SHP77 treated with DMSO at 0.1 percent for 48 hours (cell line): ENCODE data around the gene LSP1.
"Not testable (repeated sequence)": the region's sequence is repeated elsewhere in the genome, so short reads cannot be mapped to it uniquely, and the experiment has no call there.

ENCODE experiments used
- DNase-seq: peaks from one replicate; lab custom pipeline; 2025; lab: John Stamatoyannopoulos, UW

The LSP1 gene

DNA sequence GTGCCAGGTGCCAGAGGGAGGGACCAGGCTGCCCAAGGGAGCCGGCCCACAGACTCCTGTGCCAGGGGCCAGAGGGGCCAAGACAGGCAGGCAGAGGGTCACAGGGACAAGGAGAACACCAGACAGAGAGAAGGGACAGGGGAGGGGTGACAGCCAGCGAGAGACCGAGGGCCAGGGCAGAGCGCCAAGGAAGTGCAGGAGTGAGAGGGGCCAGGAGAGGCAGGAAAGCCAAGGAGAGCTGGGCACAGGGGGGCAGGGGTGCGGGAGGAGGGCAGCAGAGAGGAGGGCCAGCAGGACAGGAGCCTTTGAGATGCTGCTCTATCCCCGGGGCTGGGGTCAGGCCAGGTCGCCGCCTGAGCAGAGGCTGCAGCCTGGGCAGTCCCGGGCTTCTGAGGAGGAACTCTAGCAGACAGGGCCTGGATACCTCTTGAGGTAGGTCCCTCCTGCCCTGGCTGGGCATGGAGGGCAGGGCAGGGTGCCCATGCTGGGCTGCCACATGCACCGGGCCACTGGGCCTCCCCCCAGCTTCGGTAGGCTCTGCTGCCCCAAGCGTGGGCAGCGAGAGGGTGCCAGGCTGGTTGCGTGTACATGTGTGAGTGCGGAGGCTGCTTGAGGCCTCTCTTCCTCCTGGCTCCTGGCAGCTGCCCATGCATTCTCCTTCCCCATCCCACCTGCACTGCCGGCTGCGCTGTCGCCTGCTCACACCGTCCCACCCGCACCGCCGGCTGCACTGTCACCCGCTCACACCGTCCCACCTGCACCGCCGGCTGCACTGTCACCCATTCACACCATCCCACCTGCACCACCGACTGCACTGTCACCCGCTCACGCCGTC is 12.2 kb downstream of the LSP1 start:
- DNase-seq: no peak

DNA sequence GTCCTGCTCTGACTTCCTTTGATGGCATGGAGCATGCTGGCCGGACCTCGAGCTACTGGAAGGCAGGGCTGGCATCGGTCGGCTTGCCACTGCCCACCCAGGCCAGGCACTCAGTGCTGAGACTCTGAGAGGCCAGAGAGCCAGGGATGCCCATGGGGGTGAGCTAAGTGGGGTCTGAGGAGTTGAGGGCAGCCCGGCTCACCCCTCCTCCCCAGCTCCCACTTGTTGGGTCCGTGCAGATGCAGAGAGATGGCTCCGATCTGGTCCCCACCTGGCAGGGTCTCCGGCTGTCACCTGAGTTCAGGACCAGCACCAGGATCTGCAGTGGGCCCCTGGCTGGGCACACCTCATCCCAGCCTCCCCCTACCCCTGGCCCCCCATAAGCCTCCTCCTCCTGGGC is 13.3 kb downstream of the LSP1 start:
- DNase-seq: no peak

DNA sequence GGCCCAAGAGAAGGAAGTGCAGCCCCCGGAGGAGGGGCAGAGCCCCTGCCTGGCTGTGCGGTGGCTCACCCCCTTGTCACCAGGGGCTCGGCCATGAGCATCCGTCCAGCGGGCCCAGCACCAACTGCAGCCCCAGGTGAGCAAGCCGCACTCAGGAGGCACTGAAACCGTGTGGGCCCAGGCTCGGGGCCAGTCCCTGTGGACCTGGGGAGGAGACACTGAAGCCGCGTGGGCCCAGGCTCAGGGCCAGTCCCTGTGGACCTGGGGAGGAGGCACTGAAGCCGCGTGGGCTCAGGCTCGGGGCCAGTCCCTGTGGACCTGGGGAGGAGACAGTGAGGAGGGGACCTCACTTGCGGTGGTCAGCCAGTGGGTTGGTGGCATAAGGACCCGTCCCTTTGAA is 13.9 kb downstream of the LSP1 start:
- no peak for DNase-seq

DNA sequence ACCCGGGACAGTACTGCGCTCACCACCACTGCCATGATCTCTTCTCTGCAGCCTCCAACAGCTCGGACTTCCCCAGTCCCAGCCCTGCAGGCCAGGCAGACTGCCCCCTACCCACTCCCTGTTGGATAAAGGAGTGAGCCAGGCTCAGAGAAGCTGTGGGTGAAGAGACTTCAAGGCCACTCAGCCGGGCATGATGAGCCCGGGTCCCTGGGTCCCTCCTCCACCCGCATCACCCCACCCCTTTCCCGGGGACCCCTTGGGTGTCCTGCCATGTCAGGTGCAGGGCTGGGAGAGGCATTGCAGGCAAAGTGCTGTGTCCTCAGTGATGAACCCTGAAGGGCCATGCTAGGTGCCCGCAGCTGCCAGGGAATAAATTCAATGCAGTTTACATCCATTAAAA is 14.5 kb downstream of the LSP1 start:
- no peak for DNase-seq

DNA sequence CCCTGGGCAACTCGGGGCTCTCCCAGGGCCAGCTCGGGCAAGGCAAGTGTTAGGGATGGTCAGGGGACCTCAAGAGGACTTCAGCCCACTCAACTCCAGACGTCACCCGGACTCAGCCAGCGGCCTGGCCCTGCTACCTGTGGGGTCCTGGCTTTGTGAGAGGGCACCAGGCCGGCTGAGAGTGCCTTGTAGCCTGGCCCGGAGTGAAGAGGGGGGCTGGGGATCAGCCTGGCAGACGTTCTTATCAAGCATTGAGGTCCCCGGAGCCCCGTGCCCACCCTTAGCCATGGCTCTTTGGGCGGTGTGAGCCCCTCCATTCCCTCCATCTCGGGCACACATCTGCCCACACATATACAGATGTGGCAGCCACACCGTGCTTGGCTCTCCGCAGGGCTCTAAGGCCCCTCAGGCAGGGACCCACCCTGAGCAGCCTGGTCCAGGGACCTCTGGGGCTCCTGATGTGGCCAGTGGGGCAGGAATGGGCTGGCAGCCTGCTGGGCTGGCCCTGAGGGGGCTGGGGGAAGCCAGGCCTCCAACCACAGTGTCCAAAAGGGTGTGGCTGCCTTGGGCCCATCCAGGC is 15.3 kb downstream of the LSP1 start:
- DNase-seq: no peak

DNA sequence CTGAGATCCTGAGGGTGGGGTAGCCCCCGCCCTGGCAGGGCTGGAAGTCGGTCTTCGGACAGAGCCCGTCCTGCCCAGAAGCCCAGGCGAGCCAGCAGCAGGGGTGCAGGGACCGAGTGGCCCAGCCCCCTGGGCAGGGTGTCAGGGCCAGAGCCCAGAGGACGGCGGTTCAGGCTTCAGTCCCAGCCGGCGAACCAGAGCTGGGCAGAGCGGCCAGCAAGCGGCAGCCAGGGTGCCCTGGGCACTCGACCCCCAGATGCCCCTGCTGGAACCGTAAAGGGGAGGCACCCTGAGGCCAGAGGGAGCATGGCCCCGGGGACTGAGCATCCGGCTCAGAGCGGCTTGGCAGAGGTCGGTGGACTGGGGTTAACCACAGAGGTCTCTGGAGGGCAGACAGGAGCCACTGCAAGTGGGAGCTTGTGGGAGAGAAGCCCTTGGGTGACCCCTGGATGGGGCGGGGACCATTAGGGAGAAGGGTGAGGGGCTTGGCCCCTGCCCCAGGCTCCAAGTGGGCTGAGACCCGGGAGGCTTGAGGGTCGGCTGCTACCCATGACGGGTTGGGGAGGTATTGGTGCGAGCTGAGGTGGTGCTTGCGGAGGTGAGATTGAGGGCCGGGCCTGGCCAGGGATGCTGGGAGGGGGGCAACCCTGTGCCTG is 15.9 kb downstream of the LSP1 start:
- DNase-seq: no peak

DNA sequence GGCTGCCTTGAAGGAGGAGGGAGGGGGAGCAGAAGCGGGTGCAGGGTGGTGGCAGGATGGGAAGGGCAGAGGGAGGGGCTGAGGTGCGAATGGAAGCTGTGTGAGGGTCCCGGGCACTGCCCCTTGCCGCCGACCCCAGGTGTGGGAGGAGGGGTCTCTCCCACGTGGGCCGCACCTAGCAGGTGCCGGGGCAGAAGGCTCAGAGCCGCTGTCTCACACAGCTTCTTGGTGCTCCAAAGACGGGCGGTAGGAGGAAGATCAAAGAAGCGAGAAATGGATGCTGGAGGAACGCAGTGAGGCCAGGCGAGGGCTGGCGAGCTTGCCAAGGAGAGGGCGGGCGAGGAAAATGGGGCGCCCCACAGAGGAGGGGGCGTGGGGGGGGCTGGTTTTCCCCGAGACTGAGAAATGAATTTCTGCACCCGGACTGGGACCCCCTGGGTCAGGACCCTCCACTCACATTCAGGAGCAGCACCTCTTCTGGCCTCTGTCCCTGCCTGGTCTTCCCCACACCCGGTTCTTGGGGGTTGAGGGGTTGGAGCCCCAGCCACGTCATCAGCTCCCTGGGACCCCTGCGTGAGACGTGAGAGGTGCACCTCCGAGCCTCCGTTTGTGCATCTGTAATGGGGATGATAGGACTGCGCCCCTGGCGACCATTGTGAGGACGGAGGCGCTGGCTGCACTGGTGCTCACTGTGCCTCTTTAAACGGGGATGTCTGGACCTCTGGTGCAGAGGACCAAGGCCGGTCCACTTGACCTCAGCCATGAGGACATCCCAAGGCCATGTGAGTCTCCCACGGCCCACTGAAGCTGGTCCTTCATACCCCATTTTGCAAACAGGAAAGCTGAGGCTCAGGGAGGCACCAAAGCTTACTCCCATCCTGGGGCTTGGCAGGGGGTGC is 16.8 kb downstream of the LSP1 start:
- no peak for DNase-seq

DNA sequence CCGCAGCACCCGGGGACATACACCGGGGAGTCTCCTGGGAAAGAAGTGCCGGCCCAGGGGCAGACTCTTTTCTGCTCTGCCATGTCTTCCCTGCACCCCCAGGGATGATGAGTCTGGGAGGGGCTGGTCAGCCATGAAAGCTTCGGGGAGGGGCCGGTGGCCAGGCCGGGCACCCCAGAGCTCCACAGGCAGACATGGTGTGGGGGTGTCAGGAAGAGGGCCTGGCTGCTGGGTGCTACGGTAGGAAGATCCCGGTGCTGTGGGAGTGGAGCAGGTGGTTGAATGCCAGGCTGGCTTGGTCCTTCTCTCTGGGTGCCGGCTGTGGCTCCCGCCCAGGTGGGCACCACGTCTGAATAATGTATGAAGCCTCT is 17.4 kb downstream of the LSP1 start:
- no peak for DNase-seq

DNA sequence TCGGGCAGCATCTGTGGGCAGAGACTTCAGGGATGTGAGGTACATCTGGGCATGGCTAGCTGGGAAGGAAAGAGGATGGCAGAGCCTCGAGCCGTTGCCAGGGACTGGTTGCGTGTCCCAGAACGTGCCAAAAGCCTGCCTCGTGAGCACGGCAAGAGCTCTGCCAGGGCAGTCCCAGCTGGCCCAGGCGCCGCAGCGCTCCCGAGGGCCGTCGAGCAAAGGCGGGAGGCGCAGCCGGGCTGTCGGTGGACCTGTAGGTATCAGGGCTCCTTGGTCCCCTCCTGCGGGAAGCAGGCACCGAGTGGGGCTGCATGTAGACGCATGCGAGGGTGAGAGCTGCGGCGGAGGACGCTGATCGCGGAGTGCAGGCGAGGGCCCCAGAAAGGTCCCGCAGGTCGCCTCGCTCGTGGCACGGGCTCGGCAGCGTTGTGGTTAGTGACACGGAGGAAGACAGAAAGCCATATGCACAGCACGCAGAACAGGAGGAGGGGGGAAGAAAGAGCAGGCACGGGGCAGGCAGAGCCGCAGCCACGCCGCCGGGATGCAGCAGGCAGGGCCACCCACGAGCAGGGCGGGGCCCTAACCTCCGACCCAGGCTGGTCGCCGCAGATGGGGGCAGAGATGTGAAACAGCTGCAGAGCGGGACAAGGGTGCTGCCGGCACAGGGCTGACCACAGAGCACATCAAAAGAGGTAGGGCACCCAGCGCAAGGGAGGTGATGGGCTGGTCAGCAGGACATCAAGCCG is 18.0 kb downstream of the LSP1 start:
- no peak for DNase-seq

DNA sequence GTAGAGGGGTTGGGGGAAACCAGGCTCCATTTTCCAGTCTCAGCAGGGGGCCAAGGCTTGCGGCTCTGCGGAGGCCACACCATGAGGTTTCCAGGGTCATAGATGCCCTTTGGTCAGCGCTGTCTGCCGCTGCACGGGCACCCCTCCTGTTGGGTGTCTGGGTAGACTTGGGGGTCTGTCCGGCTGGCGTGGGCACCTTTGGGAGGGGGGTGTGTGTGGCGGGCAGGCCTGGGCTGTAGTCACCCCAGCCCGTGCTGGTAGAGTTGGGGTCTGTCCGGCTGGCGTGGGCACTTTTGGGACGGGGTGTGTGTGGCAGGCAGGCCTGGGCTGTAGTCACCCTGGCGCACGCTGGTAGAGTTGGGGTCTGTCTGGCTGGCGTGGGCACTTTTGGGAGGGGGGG is 18.6 kb downstream of the LSP1 start:
- no peak for DNase-seq

DNA sequence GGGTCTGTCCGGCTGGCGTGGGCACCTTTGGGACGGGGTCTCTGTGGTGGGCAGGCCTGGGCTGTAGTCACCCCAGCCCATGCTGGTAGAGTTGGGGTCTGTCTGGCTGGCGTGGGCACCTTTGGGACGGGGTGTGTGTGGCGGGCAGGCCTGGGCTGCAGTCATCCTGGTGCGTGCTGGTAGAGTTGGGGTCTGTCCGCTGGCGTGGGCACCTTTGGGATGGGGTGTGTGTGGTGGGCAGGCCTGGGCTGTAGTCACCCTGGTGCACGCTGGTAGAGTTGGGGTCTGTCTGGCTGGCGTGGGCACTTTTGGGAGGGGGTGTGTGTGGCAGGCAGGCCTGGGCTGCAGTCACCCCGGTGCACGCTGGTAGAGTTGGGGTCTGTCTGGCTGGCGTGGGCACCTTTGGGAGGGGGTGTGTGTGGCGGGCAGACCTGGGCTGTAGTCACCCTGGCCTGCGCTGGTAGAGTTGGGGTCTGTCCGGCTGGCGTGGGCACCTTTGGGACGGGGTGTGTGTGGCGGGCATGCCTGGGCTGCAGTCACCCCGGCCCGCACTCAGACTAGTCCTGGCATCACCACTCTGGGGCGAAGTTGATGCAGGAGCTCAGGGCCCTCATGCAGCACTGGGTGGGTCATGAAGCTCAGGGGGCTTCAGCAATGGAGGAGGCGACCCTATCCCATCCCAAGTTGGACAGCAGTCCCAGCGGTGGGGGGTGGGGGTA is 19.5 kb downstream of the LSP1 start:
- no peak for DNase-seq

DNA sequence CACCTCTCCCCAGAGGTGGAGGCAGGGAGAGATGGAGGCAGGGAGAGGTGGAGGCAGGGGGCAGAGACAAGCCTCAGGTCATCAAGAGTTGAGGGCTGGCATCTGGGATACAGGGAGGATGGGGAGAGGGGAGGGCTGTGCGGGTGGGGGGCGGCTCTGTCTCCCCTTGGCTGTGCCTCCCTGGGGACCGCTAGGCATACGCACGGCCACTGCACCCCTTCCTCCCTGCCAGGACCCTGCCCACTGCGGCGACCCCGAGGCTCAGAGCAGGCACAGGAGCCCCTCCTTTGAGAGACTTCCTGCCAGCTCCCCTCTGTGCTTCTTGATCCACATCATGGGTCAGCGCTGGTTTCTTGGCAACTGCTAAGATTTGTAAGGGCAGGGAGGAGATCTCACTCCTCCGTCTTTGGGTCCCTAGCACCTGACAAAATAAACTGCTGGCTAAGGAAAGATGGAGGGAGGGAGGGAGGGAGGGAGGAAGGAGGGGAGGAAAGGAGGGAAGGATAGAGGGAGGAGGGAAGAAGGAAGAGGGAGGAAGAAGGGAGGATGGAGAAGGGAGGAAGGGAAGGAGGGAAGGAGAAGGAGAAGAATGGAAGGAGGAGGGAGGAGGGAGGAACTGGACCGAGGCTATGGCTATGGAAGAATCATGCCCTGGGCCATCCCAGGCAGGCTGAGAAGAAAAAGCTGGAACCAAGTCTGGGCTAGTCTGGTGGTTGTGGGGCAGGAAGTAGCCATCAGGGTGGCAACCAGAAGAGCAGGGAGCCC is 20.3 kb downstream of the LSP1 start:
- no peak for DNase-seq

DNA sequence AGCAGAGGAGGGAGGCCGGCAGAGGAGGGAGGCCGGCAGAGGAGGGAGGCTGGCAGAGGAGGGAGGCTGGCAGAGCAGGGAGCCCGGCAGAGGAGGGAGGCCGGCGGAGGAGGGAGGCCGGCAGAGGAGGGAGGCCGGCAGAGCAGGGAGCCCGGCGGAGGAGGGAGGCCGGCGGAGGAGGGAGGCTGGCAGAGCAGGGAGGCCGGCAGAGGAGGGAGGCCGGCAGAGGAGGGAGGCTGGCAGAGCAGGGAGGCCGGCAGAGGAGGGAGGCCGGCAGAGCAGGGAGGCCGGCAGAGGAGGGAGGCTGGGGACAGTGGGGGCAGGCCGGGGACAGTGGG is 20.9 kb downstream of the LSP1 start:
- DNase-seq: not testable (repeated sequence)

DNA sequence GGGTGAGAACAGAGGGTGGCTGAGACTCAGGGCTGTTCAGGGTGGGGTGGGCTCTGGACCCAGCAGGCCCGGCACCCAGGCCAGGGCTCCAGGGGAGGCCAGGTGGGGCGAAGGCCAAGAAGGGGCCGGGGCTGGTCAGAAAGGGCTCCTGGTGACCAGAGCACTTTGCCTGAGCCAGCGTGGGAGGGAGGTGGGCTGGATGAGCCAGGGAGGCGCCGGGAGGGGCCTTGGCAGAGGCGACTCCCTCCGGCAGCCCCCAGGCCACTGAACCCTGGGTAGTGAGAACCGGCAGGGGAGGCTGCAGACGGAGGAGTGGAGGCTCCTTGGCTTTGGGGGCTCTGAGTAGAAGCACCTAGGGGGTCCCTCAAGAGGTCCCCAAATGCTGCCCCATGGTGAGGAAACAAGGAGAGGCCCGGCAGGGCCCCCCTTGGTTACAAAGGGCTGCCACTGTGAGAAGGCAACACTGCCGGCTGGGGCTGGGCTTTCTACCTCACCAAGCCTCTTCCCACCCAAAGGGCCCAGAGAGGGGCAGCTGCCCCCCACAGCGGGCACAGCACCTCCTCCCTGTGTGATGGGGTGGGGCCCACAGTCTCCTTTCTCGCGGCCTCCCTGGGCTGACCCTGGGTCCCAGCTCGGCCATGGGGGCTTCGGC is 21.7 kb downstream of the LSP1 start:
- DNase-seq: not testable (repeated sequence)

DNA sequence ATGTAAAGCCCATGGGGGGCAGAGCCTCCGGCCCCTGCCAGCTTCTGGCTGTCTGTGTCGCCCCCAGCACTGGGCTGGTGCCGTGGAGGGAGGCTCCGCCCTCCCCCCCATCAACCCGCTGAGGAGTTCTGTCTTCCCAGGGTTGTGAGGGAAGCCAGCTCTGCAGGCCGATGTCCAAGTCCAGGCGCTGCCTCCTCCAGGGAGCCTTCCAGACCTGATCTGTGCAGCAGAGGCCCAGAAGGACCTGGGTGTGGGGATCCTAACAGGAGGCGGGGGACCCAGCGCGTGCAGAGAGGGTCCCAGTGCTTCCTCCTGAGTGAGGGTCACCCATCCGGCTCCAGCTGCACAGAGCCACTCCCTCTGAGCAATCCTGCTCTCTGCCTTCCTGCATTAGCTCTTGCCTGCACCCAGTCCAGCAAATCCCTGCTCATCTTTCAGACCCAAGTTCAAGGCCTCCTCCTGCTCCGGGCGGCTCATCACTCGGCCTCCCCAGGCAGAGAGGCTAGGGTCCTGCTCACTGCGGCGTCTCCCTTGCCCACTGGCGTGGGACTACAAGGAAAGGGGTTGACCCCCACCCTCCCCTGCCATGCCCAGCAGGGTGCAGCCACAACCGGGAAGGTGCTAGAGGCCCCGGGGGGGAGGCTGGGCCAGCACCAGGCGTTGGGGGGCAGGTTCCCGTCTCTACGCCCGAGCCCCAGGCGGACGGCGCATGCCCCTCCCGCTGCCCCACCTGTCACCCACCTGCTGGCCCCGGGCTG is 22.4 kb downstream of the LSP1 start:
- no peak for DNase-seq

DNA sequence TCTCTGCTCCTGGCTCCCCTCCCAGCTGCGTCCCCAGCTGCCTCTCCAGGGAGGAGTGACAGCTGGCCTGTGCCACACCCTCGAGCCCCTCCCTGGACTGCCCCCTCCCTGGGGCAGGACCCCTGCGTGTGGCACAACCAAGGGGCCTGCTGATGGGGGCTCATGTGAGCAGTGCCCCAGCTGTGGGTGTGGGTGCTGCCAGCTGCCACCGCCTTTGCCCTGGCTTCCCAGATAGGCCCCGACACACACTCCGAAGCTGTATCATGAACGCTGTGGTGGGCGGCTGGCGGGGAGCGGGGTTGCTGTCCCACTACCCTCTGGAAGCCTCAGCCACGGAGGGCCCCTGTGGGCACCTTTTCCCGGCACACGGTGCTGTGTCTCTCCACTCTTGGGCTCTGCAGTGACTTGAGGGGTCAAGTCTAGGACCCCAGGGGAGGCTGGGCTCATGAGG is 23.0 kb downstream of the LSP1 start:
- not testable (repeated sequence) for DNase-seq

DNA sequence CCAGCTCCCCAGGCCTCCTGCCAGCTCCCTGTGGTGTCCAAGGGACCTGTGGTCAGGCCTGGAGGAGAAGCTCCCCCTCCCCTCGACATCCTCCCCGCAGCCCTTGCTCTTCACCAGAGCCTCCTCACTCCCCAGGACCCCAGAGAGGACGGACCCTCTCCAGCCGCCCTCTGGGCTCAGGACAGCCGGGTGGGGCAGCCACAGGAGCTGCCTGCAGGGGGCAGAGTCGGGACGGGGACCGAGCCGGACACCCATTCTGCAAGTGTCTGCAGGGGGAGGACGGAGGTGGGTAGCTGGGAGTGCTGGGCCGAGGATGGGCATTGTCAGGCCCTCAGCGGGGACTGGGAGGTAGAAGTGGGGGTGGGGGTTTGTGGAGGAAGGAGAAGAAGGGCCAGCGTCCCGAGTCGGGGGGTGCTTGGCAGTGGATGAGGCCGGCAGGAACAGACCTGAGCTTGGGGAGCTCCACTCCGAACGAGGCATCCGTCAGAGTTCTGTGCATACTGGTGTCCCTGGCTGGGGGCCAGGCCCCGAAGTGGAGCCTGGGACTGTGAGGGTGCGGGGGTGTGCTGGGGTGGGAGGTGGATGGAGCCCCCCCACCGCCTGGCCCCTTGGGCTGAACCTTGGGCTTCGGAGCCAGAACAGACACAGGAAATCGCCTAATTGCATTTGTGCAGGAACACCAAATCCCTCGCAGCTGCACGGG is 23.6 kb downstream of the LSP1 start:
- no peak for DNase-seq
